Measurements from ENCODE around the gene PGAP3. TPM values are rescaled to one million over a fixed set of nuclear protein-coding genes. Genes with fewer than 3 reads are reported as not detected.
A peak's percentile ranks its signal among the peaks of the same experiment; 100 is the strongest.

The PGAP3 gene
- total RNA-seq, 2 donors from 2014 or later: 22.6 to 29.3 TPM

- Histone ChIP-seq H3K27ac (ENCODE audit: low read depth, low read length) (no peak within 1 kb of the TSS), H3K4me3 (ENCODE audit: low read length) (peak within 1 kb of the TSS; percentile 83), H3K9me3 (ENCODE audit: control insufficient read depth, low read length) (no peaks in the 10 kb centered on the region), H3K36me3 (ENCODE audit: control insufficient read depth, insufficient read depth, low read length) (peaks cover 11% of the 10 kb centered on the region), H3K4me1 (ENCODE audit: control insufficient read depth, insufficient read depth, low read length) (no peaks in the 10 kb centered on the region), H3K9ac (ENCODE audit: extremely low read depth, low read length, poor library complexity, severe bottlenecking) (peak within 1 kb of the TSS; percentile 74), H3K27me3 (ENCODE audit: control insufficient read depth, insufficient read depth, low read length, poor library complexity, severe bottlenecking) (no peaks in the 10 kb centered on the region)
- no peaks in the 10 kb centered on the region for H3K27me3 Mint-ChIP-seq (ENCODE audit: insufficient read depth)
- no peaks in the 10 kb centered on the region for H3K9me3 Mint-ChIP-seq
- H3K4me3 Mint-ChIP-seq: peak within 1 kb of the TSS; percentile 74
- DNase-seq: peak; percentile 100
- peak within 1 kb of the TSS; percentile 88 for H3K27ac Mint-ChIP-seq
- WGBS, 2 experiments (ENCODE audit: insufficient coverage in 1 of 2, insufficient read length in 1 of 2): 4 to 11% methylated on average over 18 to 65 of the region's 65 CpGs
- peaks cover 7% of the 10 kb centered on the region for H3K4me1 Mint-ChIP-seq
- H3K36me3 Mint-ChIP-seq (ENCODE audit: low read depth): peaks cover 23% of the 10 kb centered on the region
- peak; percentile 92 for TF ChIP-seq CTCF (conservative IDR thresholded peaks at IDR 0.05)
Observed at GRCh38 chr17:39730095-39730921, 42.5 kb upstream of the PGAP3 start, which contains the start of gene MIEN1. Gene MIEN1, minus strand, starts transcription at chr17:39730532. Its CDS starts 37 bp downstream, at chr17:39730495.

- TF ChIP-seq CTCF (conservative IDR thresholded peaks at IDR 0.05): no peak
- no peak for DNase-seq
- no peaks in the 10 kb centered on the region for H3K27me3 ChIP-seq (ENCODE audit: control insufficient read depth, insufficient read depth, low read length, poor library complexity, severe bottlenecking)
- H3K4me1 ChIP-seq (ENCODE audit: control insufficient read depth, insufficient read depth, low read length): no peaks in the 10 kb centered on the region
- H3K4me3 Mint-ChIP-seq: peak overlapping the region; percentile 74
- 83 to 92% methylated on average over 2 to 6 of the region's 6 CpGs for WGBS, 2 experiments (ENCODE audit: insufficient coverage in 1 of 2, insufficient read length in 1 of 2)
- peak overlapping the region; percentile 83 for H3K4me3 ChIP-seq (ENCODE audit: low read length)
- H3K4me1 Mint-ChIP-seq: peaks cover 7% of the 10 kb centered on the region
- no peak overlapping the region for H3K27ac ChIP-seq (ENCODE audit: low read depth, low read length)
- peak overlapping the region; percentile 74 for H3K9ac ChIP-seq (ENCODE audit: extremely low read depth, low read length, poor library complexity, severe bottlenecking)
- no peaks in the 10 kb centered on the region for H3K27me3 Mint-ChIP-seq (ENCODE audit: insufficient read depth)
- H3K36me3 ChIP-seq (ENCODE audit: control insufficient read depth, insufficient read depth, low read length): peaks cover 20% of the 10 kb centered on the region
- no peaks in the 10 kb centered on the region for H3K9me3 Mint-ChIP-seq
- peaks cover 32% of the 10 kb centered on the region for H3K36me3 Mint-ChIP-seq (ENCODE audit: low read depth)
- peak overlapping the region; percentile 88 for H3K27ac Mint-ChIP-seq
- H3K9me3 ChIP-seq (ENCODE audit: control insufficient read depth, low read length): no peaks in the 10 kb centered on the region
Observed at GRCh38 chr17:39729280-39729851, 41.5 kb upstream of the PGAP3 start.

DNA sequence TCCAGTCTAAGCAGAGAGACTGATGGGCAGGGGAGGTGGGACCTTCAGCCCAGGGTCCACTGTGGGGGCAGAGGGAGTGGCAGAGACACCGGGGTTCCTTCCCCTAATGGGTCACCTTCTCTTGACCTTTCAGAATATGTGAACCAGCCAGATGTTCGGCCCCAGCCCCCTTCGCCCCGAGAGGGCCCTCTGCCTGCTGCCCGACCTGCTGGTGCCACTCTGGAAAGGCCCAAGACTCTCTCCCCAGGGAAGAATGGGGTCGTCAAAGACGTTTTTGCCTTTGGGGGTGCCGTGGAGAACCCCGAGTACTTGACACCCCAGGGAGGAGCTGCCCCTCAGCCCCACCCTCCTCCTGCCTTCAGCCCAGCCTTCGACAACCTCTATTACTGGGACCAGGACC, 39.7 kb upstream of the PGAP3 start:
- no peak for TF ChIP-seq CTCF (conservative IDR thresholded peaks at IDR 0.05)
- 90% methylated on average over 4 to 10 of the region's 10 CpGs for WGBS, 2 experiments (ENCODE audit: insufficient coverage in 1 of 2, insufficient read length in 1 of 2)
- no peaks in the 10 kb centered on the region for H3K27me3 ChIP-seq (ENCODE audit: control insufficient read depth, insufficient read depth, low read length, poor library complexity, severe bottlenecking)
- H3K4me1 Mint-ChIP-seq: peaks cover 7% of the 10 kb centered on the region
- H3K27me3 Mint-ChIP-seq (ENCODE audit: insufficient read depth): no peaks in the 10 kb centered on the region
- H3K27ac ChIP-seq (ENCODE audit: low read depth, low read length): no peak overlapping the region
- H3K9ac ChIP-seq (ENCODE audit: extremely low read depth, low read length, poor library complexity, severe bottlenecking): no peak overlapping the region
- H3K27ac Mint-ChIP-seq: no peak overlapping the region
- peaks cover 33% of the 10 kb centered on the region for H3K36me3 ChIP-seq (ENCODE audit: control insufficient read depth, insufficient read depth, low read length)
- H3K4me3 ChIP-seq (ENCODE audit: low read length): no peak overlapping the region
- H3K9me3 ChIP-seq (ENCODE audit: control insufficient read depth, low read length): no peaks in the 10 kb centered on the region
- no peaks in the 10 kb centered on the region for H3K4me1 ChIP-seq (ENCODE audit: control insufficient read depth, insufficient read depth, low read length)
- H3K4me3 Mint-ChIP-seq: no peak overlapping the region
- no peaks in the 10 kb centered on the region for H3K9me3 Mint-ChIP-seq
- no peak for DNase-seq
- peaks cover 41% of the 10 kb centered on the region for H3K36me3 Mint-ChIP-seq (ENCODE audit: low read depth)
